ENCODE measurements around the gene KLHL42. TPM values are rescaled to one million over a fixed set of nuclear protein-coding genes. Genes with fewer than 3 reads are reported as not detected.

Gene KLHL42
- total RNA-seq, 1 experiment from 2014 or later: 21.5 TPM

GRCh38 chr12:27751386-27752047 lies 28.5 kb upstream of the KLHL42 start (continued):
- TF ChIP-seq ZBTB33 (IDR thresholded peaks at IDR 0.05; ENCODE audit: extremely low read depth, insufficient replicate concordance, low read length) (no peak), JUND (IDR thresholded peaks at IDR 0.05) (peak; percentile 75), ZFX (IDR thresholded peaks at IDR 0.05) (peak; percentile 45), SP1 (IDR thresholded peaks at IDR 0.05; ENCODE audit: low read depth) (peak; percentile 66), SRF (IDR thresholded peaks at IDR 0.05; ENCODE audit: low read depth) (no peak), RAD21 (IDR thresholded peaks at IDR 0.05; ENCODE audit: low read depth) (no peak), REST (IDR thresholded peaks at IDR 0.05; ENCODE audit: low read depth) (no peak), CEBPB (IDR thresholded peaks at IDR 0.05; ENCODE audit: low read depth) (peak; percentile 55; the same call in 1 of the 2 replicates), MAX (IDR thresholded peaks at IDR 0.05) (peak; percentile 58)

All from HCT116 (cell line).